Endodermal cell (in vitro differentiated cells): Measurements from ENCODE around the gene LRRC17. TPM values are rescaled to one million over a fixed set of nuclear protein-coding genes. Genes with fewer than 3 reads are reported as not detected.
"Not testable (repeated sequence)": the region's sequence is repeated elsewhere in the genome, so short reads cannot be mapped to it uniquely, and the experiment has no call there.

Experiments
- DNase-seq: peaks from one replicate; pipeline ENCODE4 v3.0.0-alpha.2; 2017
- H3K27ac ChIP-seq: 2 replicates; pipeline ENCODE4 v1.5.1; 2013; ENCODE audit warnings: mild to moderate bottlenecking, low read depth, low read length, moderate library complexity
- H3K27me3 ChIP-seq: 2 replicates; pipeline ENCODE4 v1.6.1; 2013; ENCODE audit warnings: mild to moderate bottlenecking, low read length, moderate library complexity; ENCODE audit not compliant: insufficient read depth, control insufficient read depth, poor library complexity, severe bottlenecking
- H3K36me3 ChIP-seq: 2 replicates; pipeline ENCODE4 v1.7.0; 2013; ENCODE audit warnings: mild to moderate bottlenecking, low read length, moderate library complexity; ENCODE audit not compliant: control insufficient read depth, insufficient read depth
- H3K4me1 ChIP-seq: one replicate; pipeline ENCODE4 v1.7.0; 2013; ENCODE audit warnings: low read length; ENCODE audit not compliant: control insufficient read depth, insufficient read depth
- H3K4me3 ChIP-seq: 2 replicates; pipeline ENCODE4 v1.5.1; 2013; ENCODE audit warnings: mild to moderate bottlenecking, low read length, moderate library complexity
- H3K9ac ChIP-seq: 2 replicates; pipeline ENCODE4 v1.6.1; 2013; ENCODE audit warnings: mild to moderate bottlenecking, low read length, moderate library complexity; ENCODE audit not compliant: poor library complexity, severe bottlenecking; ENCODE audit errors: extremely low read depth
- H3K9me3 ChIP-seq: 2 replicates; pipeline ENCODE4 v1.6.1; 2013; ENCODE audit warnings: mild to moderate bottlenecking, low read length, moderate library complexity; ENCODE audit not compliant: control insufficient read depth
- H3K27ac Mint-ChIP-seq: 2 replicates; pipeline ENCODE4 v1.8.0; 2020; ENCODE audit warnings: mixed read lengths
- H3K27me3 Mint-ChIP-seq: 2 replicates; pipeline ENCODE4 v1.8.0; 2021; ENCODE audit warnings: mild to moderate bottlenecking, mixed read lengths; ENCODE audit not compliant: insufficient read depth
- H3K36me3 Mint-ChIP-seq: 2 replicates; pipeline ENCODE4 v1.8.0; 2020; ENCODE audit warnings: low read depth, mixed read lengths
- H3K4me1 Mint-ChIP-seq: 2 replicates; pipeline ENCODE4 v1.8.0; 2020; ENCODE audit warnings: mixed read lengths
- H3K4me3 Mint-ChIP-seq: 2 replicates; pipeline ENCODE4 v1.8.0; 2020; ENCODE audit warnings: mild to moderate bottlenecking, moderate library complexity, mixed read lengths
- H3K9me3 Mint-ChIP-seq: 2 replicates; pipeline ENCODE4 v1.8.0; 2020; ENCODE audit warnings: mild to moderate bottlenecking, mixed read lengths
- CTCF ChIP-seq: fragments of 200-600 bp; sonication (generic); conservative IDR thresholded peaks from 2 replicates; pipeline ENCODE4 v1.5.0; 2021; ENCODE audit warnings: antibody characterized with exemption, mild to moderate bottlenecking
- WGBS, 2 experiments: methylation state at CpG; one replicate each; pipeline versions ENCODE4 v1.1.5 to v1.1.7; 2013; ENCODE audit warnings: missing lambda C conversion rate in 2 of 2, mixed read lengths in 1 of 2; ENCODE audit not compliant: insufficient coverage in 1 of 2, insufficient read length in 1 of 2; 5-methylcytosine and 5-hydroxymethylcytosine counted together
- total RNA-seq, 2 donors: library from RNA; stranded (reverse); fragmentation: NEBNext Ultra II Directional in 1 of 2; extraction: Animal tissue kit (Norgen Biotek cat#: 25700) in 1 of 2; gene quantifications; 2 replicates in 1 of 2; 3 replicates in 1 of 2; pipeline ENCODE4 v1.2.1, GENCODE V29; 2021

The LRRC17 gene
- total RNA-seq, 2 donors from 2014 or later: 0.18 to 0.53 TPM

DNA sequence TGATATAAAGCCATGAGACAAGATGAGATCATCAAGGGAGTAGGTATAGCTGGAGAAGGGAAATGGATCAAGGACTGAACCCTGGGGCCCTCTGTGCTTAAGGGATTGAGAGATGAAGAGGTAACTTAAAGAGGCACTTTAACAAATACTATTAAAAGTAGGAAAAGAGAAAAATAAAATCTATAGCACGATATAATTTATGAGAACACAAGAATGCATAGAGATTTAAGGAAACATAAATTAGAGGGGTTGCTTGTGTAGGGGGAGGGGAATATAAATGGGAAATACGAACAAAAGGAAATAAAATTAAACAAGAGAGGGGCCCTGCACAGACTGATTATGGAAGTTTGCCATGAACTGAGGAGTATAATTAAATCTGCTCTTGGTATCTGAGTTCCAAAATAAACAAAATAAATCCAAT, 15.6 kb upstream of the LRRC17 start:
- no peak overlapping the region for H3K4me3 ChIP-seq
- no peak for TF ChIP-seq CTCF
- H3K9me3 ChIP-seq: no peaks in the 10 kb centered on the region
- no peak overlapping the region for H3K4me3 Mint-ChIP-seq
- H3K27me3 Mint-ChIP-seq: no peaks in the 10 kb centered on the region
- WGBS, 2 experiments: 90 to 100% methylated on average over 1 to 2 of the region's 2 CpGs
- no peaks in the 10 kb centered on the region for H3K27me3 ChIP-seq
- no peaks in the 10 kb centered on the region for H3K9me3 Mint-ChIP-seq
- no peak for DNase-seq
- H3K27ac ChIP-seq: no peak overlapping the region
- no peaks in the 10 kb centered on the region for H3K36me3 ChIP-seq
- no peak overlapping the region for H3K27ac Mint-ChIP-seq
- no peaks in the 10 kb centered on the region for H3K4me1 ChIP-seq
- peaks cover 5% of the 10 kb centered on the region for H3K4me1 Mint-ChIP-seq
- H3K36me3 Mint-ChIP-seq: no peaks in the 10 kb centered on the region
- H3K9ac ChIP-seq: no peak overlapping the region

GRCh38 chr7:102897856-102898531, 14.8 kb upstream of the LRRC17 start:
- Mint-ChIP-seq H3K36me3 (no peaks in the 10 kb centered on the region), H3K27me3 (no peaks in the 10 kb centered on the region), H3K27ac (no peak overlapping the region), H3K4me1 (peaks cover 5% of the 10 kb centered on the region), H3K9me3 (no peaks in the 10 kb centered on the region), H3K4me3 (no peak overlapping the region)
- no peak overlapping the region for H3K4me3 ChIP-seq
- DNase-seq: no peak
- no peaks in the 10 kb centered on the region for H3K36me3 ChIP-seq
- H3K27me3 ChIP-seq: no peaks in the 10 kb centered on the region
- H3K27ac ChIP-seq: no peak overlapping the region
- TF ChIP-seq CTCF: no peak
- 93 to 100% methylated on average over 1 to 3 of the region's 5 CpGs for WGBS, 2 experiments
- no peak overlapping the region for H3K9ac ChIP-seq
- no peaks in the 10 kb centered on the region for H3K9me3 ChIP-seq
- H3K4me1 ChIP-seq: no peaks in the 10 kb centered on the region

GRCh38 chr7:102898532-102898859, 14.3 kb upstream of the LRRC17 start:
- no peaks in the 10 kb centered on the region for H3K4me1 ChIP-seq
- Mint-ChIP-seq H3K27ac (no peak overlapping the region), H3K4me3 (no peak overlapping the region), H3K27me3 (no peaks in the 10 kb centered on the region), H3K4me1 (peaks cover 5% of the 10 kb centered on the region), H3K9me3 (no peaks in the 10 kb centered on the region), H3K36me3 (no peaks in the 10 kb centered on the region)
- WGBS, 2 experiments: 88 to 98% methylated on average over 4 to 5 of the region's 5 CpGs
- no peaks in the 10 kb centered on the region for H3K27me3 ChIP-seq
- no peaks in the 10 kb centered on the region for H3K9me3 ChIP-seq
- DNase-seq: no peak
- no peaks in the 10 kb centered on the region for H3K36me3 ChIP-seq
- TF ChIP-seq CTCF: no peak
- H3K9ac ChIP-seq: no peak overlapping the region
- no peak overlapping the region for H3K27ac ChIP-seq
- no peak overlapping the region for H3K4me3 ChIP-seq

GRCh38 chr7:102902052-102902451, 10.7 kb upstream of the LRRC17 start:
- not testable (repeated sequence) for H3K9me3 ChIP-seq, H3K27ac ChIP-seq, H3K27ac Mint-ChIP-seq, H3K9me3 Mint-ChIP-seq, H3K27me3 Mint-ChIP-seq, H3K9ac ChIP-seq, H3K4me3 Mint-ChIP-seq, H3K27me3 ChIP-seq, H3K36me3 ChIP-seq, H3K4me1 Mint-ChIP-seq, DNase-seq, H3K36me3 Mint-ChIP-seq, H3K4me3 ChIP-seq, H3K4me1 ChIP-seq
- WGBS, 2 experiments: 91 to 100% methylated on average over 1 to 2 of the region's 2 CpGs

GRCh38 chr7:102903576-102903975, 9.2 kb upstream of the LRRC17 start:
- not testable (repeated sequence) for H3K36me3 Mint-ChIP-seq, H3K27ac ChIP-seq, H3K4me1 ChIP-seq, H3K9me3 ChIP-seq, DNase-seq, H3K36me3 ChIP-seq, H3K9ac ChIP-seq, H3K27me3 ChIP-seq, H3K4me3 Mint-ChIP-seq, H3K27me3 Mint-ChIP-seq, H3K27ac Mint-ChIP-seq, H3K4me3 ChIP-seq, H3K4me1 Mint-ChIP-seq
- 83% methylated on average over 1 of the region's 1 CpG; no CpG with 5 or more reads in 1 of the 2 experiments for WGBS, 2 experiments
- peaks cover 12% of the 10 kb centered on the region for H3K9me3 Mint-ChIP-seq
